ENCODE results near the gene RFNG. TPM values are rescaled to one million over a fixed set of nuclear protein-coding genes. Genes with fewer than 3 reads are reported as not detected.

RFNG gene
- total and polyA plus RNA-seq, 2 of the 13 experiments (the other 11 are each of a cell fraction or from before 2014, with no cell fraction given) = 61.4 to 64.0 TPM

GRCh38 chr17:82076018-82076784, 24.6 kb upstream of the RFNG start (continued):
- TF ChIP-seq ZNF318 (CRISPR knock-in tag; IDR thresholded peaks at IDR 0.05) (0 out of 2 replicates have a peak, but pooled peaks have one; percentile 5), NONO (IDR thresholded peaks at IDR 0.05) (no peak), NONO (CRISPR knock-in tag; conservative IDR thresholded peaks at IDR 0.05) (no peak; the same call in 1 of the 2 replicates), TARDBP (CRISPR knock-in tag; IDR thresholded peaks at IDR 0.05) (peak; percentile 51; the same call in 1 of the 2 replicates), POLR2A (IDR thresholded peaks at IDR 0.05; ENCODE audit: insufficient read depth in 1 of 2, low read depth in 2 of 2, low read length in 2 of 2) (peak; percentile 38 to 83; a peak in 3 of 4 replicates), SMC3 (IDR thresholded peaks at IDR 0.05; ENCODE audit: low read length) (no peak), IRX3 (CRISPR knock-in tag; IDR thresholded peaks at IDR 0.05; ENCODE audit: borderline replicate concordance, low read depth) (0 out of 2 replicates have a peak, but pooled peaks have one; percentile 26), ZBTB46 (CRISPR knock-in tag; IDR thresholded peaks at IDR 0.05; ENCODE audit: borderline replicate concordance) (no peak), MXD3 (CRISPR knock-in tag; IDR thresholded peaks at IDR 0.05) (no peak), ZNF674 (CRISPR knock-in tag; IDR thresholded peaks at IDR 0.05; ENCODE audit: low read depth) (0 out of 2 replicates have a peak, but pooled peaks have one; percentile 56), ZNF513 (CRISPR knock-in tag; conservative IDR thresholded peaks at IDR 0.05) (0 out of 2 replicates have a peak, but pooled peaks have one; percentile 81), GTF2F1 (IDR thresholded peaks at IDR 0.05; ENCODE audit: low read length) (no peak), ZNF230 (CRISPR knock-in tag; IDR thresholded peaks at IDR 0.05) (0 out of 2 replicates have a peak, but pooled peaks have one; percentile 40), ZNF329 (CRISPR knock-in tag; IDR thresholded peaks at IDR 0.05; ENCODE audit: low read depth) (no peak)
